K562 (cell line): ENCODE results near the gene AP4E1. TPM values are rescaled to one million over a fixed set of nuclear protein-coding genes. Genes with fewer than 3 reads are reported as not detected.

Source experiments
- ATAC-seq: fragments of 200-7000 bp; cut with Tn5 transposase; 3 replicates; pipeline ENCODE4 v1.9.1; 2020; ENCODE audit warnings: moderate library complexity
- BruUV-seq: library from RNA; stranded (reverse); fragments of 400-500 nt; replicated peaks from 2 replicates; lab custom pipeline; 2021; lab: Mats Ljungman, UMichigan
- CTCF ChIA-PET: fragments of 300-600 bp; formaldehyde crosslinking; extraction: SDS; loops from one replicate; lab custom pipeline; 2021; ENCODE audit warnings: low intra/inter-chr PET ratio; lab: Yijun Ruan, JAX
- POLR2A ChIA-PET: fragments of 300-600, 350-650 bp; sonication (Branson Sonifier 250); formaldehyde crosslinking; extraction: SDS; loops from one replicate; lab custom pipeline; 2021; ENCODE audit warnings: antibody characterized with exemption, inconsistent platforms; lab: Yijun Ruan, JAX
- DNase-seq, 4 experiments: peaks; one replicate each; pipeline versions ENCODE4 v3.0.0 to v3.0.0-alpha.2; 2011 to 2018; ENCODE audit warnings: low spot score in 3 of 4, mixed read lengths in 3 of 4; ENCODE audit errors: extremely low read depth in 1 of 4
- FAIRE-seq: peaks from 2 replicates; lab custom pipeline; 2011; peaks lifted over from hg19 to GRCh38; lab: Jason Lieb, UNC
- H2AFZ ChIP-seq: 2 replicates; pipeline ENCODE4 v1.6.0; 2011; ENCODE audit warnings: low read depth, low read length, control low read depth, inconsistent platforms
- H3K27ac ChIP-seq: fragments of 200-600 bp; 3 replicates; pipeline ENCODE4 v1.8.0; 2011; ENCODE audit warnings: low read depth, mild to moderate bottlenecking, control low read depth, inconsistent platforms, low read length, moderate library complexity, mixed read lengths; ENCODE audit errors: extremely low read depth
- H3K27me3 ChIP-seq, 2 experiments: fragments of 300-600 bp in 1 of 2; 2 replicates in 1 of 2; 3 replicates in 1 of 2; pipeline versions ENCODE4 v1.6.0 to v1.8.0; 2011; ENCODE audit warnings: inconsistent platforms in 2 of 2, low read length in 2 of 2, mild to moderate bottlenecking in 1 of 2, mixed read lengths in 1 of 2, moderate library complexity in 1 of 2; ENCODE audit not compliant: control insufficient read depth in 2 of 2, insufficient read depth in 2 of 2
- H3K36me3 ChIP-seq: fragments of 300-600 bp; 3 replicates; pipeline ENCODE4 v1.8.0; 2011; ENCODE audit warnings: mild to moderate bottlenecking, low read length, inconsistent platforms; ENCODE audit not compliant: control insufficient read depth, insufficient read depth
- H3K4me1 ChIP-seq, 2 experiments: fragments of 200-600 bp in 1 of 2; replicated peaks in 1 of 2; 2 replicates in 1 of 2; 3 replicates in 1 of 2; pipeline versions ENCODE4 v1.5.1 to v1.8.0; 2011; ENCODE audit warnings: inconsistent platforms in 2 of 2, low read length in 2 of 2, mild to moderate bottlenecking in 1 of 2, mixed read lengths in 1 of 2, moderate library complexity in 1 of 2; ENCODE audit not compliant: control insufficient read depth in 2 of 2, insufficient read depth in 2 of 2
- H3K4me2 ChIP-seq: 2 replicates; pipeline ENCODE4 v1.6.1; 2011; ENCODE audit warnings: low read length, control low read depth, inconsistent platforms, mixed read lengths; ENCODE audit not compliant: insufficient read depth
- H3K4me3 ChIP-seq: fragments of 200-600 bp; sonication (generic), shearing (Covaris generic); 2 replicates; pipeline ENCODE4 v1.5.1; 2016; ENCODE audit warnings: control low read depth, inconsistent platforms
- H3K79me2 ChIP-seq: fragments of 200-600 bp; 3 replicates; pipeline ENCODE4 v1.8.0; 2011; ENCODE audit warnings: low read length, inconsistent platforms; ENCODE audit not compliant: control insufficient read depth, insufficient read depth
- H3K9ac ChIP-seq, 2 experiments: 2 replicates each; pipeline versions ENCODE4 v1.6.0 to v1.6.1; 2011; ENCODE audit warnings: low read depth in 2 of 2, low read length in 2 of 2, control low read depth in 1 of 2, inconsistent platforms in 1 of 2, mild to moderate bottlenecking in 1 of 2, mixed read lengths in 1 of 2; ENCODE audit not compliant: insufficient read depth in 1 of 2
- H3K9me1 ChIP-seq: one replicate; pipeline ENCODE4 v1.6.0; 2011; ENCODE audit warnings: inconsistent platforms, mild to moderate bottlenecking, low read length, moderate library complexity; ENCODE audit not compliant: control insufficient read depth, insufficient read depth
- H3K9me3 ChIP-seq: replicated peaks from 2 replicates; pipeline ENCODE4 v1.5.1; 2011; ENCODE audit warnings: low read depth, low read length, inconsistent platforms; ENCODE audit not compliant: control insufficient read depth, insufficient read depth
- H4K20me1 ChIP-seq: replicated peaks from 2 replicates; pipeline ENCODE4 v1.6.1; 2011; ENCODE audit warnings: low read length, inconsistent platforms, mixed read lengths; ENCODE audit not compliant: control insufficient read depth, insufficient read depth
- FOSL1 ChIP-seq: fragments of 200-800 bp; sonication (Bioruptor generic); conservative IDR thresholded peaks from 2 replicates; pipeline ENCODE4 v1.6.1; 2016; ENCODE audit warnings: missing genetic modification characterization, missing compliant biosample characterization
- NEUROD1 ChIP-seq: fragments of 150-350 bp; IDR thresholded peaks from 2 replicates; pipeline ENCODE4 v1.6.1; 2014; ENCODE audit warnings: borderline replicate concordance, low read length, low read depth; ENCODE audit not compliant: partially characterized antibody
- PRMT5 ChIP-seq: sonication (generic); formaldehyde crosslinking; IDR thresholded peaks from 2 replicates; pipeline ENCODE4 v1.5.0; 2020; ENCODE audit warnings: missing genetic modification reagents
- RAD21 ChIP-seq, 2 experiments: fragments of 250-450 bp in 1 of 2; fragments of 450-650 bp in 1 of 2; sonication (Bioruptor Pico) in 1 of 2; formaldehyde crosslinking in 1 of 2; IDR thresholded peaks in 1 of 2; conservative IDR thresholded peaks in 1 of 2; 2 replicates each; pipeline versions ENCODE4 v1.4.0 to v1.8.0; 2020 to 2022; ENCODE audit warnings: mild to moderate bottlenecking in 2 of 2, moderate library complexity in 1 of 2
- RB1 ChIP-seq: fragments of 450-650 bp; IDR thresholded peaks from 2 replicates; pipeline ENCODE4 v1.6.1; 2017; ENCODE audit warnings: low read depth, mild to moderate bottlenecking
- SOX6 ChIP-seq: fragments of 450-650 bp; IDR thresholded peaks from 2 replicates; pipeline ENCODE4 v1.6.1; 2014; ENCODE audit warnings: mild to moderate bottlenecking
- TAL1 ChIP-seq: fragments of 450-650 bp; IDR thresholded peaks from 2 replicates; pipeline ENCODE4 v1.6.1; 2016; ENCODE audit warnings: mild to moderate bottlenecking
- TRIM28 ChIP-seq: fragments of 450-650 bp; IDR thresholded peaks from 2 replicates; pipeline ENCODE4 v1.6.1; 2017
- ZNF444 ChIP-seq: fragments of 250-450 bp; sonication (Bioruptor Pico); IDR thresholded peaks from 2 replicates; pipeline ENCODE4 v1.4.0; 2020; ENCODE audit warnings: mild to moderate bottlenecking, moderate library complexity
- ZNF75A ChIP-seq: fragments of 450-650 bp; formaldehyde crosslinking; IDR thresholded peaks from 2 replicates; pipeline ENCODE4 v1.4.0; 2020; ENCODE audit warnings: mild to moderate bottlenecking
- WGBS: fragments of 100-300 bp; shearing (Covaris generic); methylation state at CpG from one replicate; pipeline ENCODE4 v1.1.6; 2016; ENCODE audit warnings: low coverage, mixed read lengths; ENCODE audit not compliant: insufficient coverage; ENCODE audit errors: missing lambda C conversion rate; 5-methylcytosine and 5-hydroxymethylcytosine counted together
- in situ Hi-C: fragments of 300-500 bp; cut with MboI; formaldehyde crosslinking; loops from 4 replicates; pipeline ENCODE4 v1.15.0; 2018; ENCODE audit warnings: inconsistent platforms, mixed read lengths
- intact Hi-C: fragments of 100-400 bp; cut with micrococcal nuclease; formaldehyde crosslinking; loops from 2 replicates; pipeline ENCODE4 v1.14.2; 2022
- polyA plus RNA-seq, 8 experiments: library from polyadenylated mRNA; depleted of rRNA in 4 of 8; stranded (reverse) in 5 of 8; unstranded in 3 of 8; fragments of >200 nt; fragmentation: Nextera tagmentation in 2 of 8; fragmentation: Illumina TruSeq in 1 of 8; extraction: Ambion mirVana in 2 of 8; extraction: Trizol in 1 of 8; gene quantifications; 2 replicates each; pipeline versions ENCODE4 v1.2.1 to v1.2.3, GENCODE V29; 2011 to 2014; ENCODE audit warnings: inconsistent platforms in 1 of 8, missing spikeins in 1 of 8
- total RNA-seq, 7 experiments: library from RNA; depleted of rRNA in 6 of 7; stranded (reverse); fragments of >200 nt in 6 of 7; fragmentation: Illumina TruSeq in 2 of 7; extraction: Trizol in 2 of 7; gene quantifications; 2 replicates each; pipeline versions ENCODE4 v1.2.1 to v1.2.3, GENCODE V29; 2011 to 2021; ENCODE audit warnings: low replicate concordance in 1 of 7
- TF ChIP-seq, protein P1 (sequence below): fragments of 450-650 bp; conservative IDR thresholded peaks from 2 replicates; pipeline ENCODE4 v1.6.1; 2016; ENCODE audit warnings: missing genetic modification characterization, low read depth, mild to moderate bottlenecking, control low read depth, missing compliant biosample characterization

AP4E1 gene
- total and polyA plus RNA-seq, 9 of the 15 experiments (the other 6 are each of a cell fraction or from before 2014, with no cell fraction given): 1.3 to 11.5 (median 4.4) TPM

DNA sequence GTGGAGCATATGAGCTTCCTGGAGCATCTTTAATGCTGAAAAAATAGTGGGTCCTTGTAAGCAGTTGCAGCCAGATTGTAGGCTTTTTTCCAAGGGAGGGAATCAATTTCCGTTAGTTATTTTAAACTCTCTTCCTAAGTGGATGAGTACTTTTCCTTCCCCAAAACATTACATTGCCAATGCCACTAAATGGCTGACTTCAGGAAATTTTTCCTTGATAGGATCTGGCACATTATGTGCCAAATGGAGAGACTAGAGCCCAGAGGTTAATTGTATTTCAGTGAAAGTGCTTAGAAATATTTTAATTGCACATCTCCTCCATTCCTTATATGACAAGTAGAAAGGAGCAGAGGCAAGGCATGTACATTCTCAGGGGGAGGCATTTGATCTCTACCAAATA lies 102.7 kb downstream of the AP4E1 start:
- in situ Hi-C loops (no loop called here), intact Hi-C loops (no loop called here)
- Histone ChIP-seq H3K27me3 (no peaks in the 10 kb centered on the region), H3K9me3 (no peaks in the 10 kb centered on the region), H3K27ac (no peak overlapping the region), H3K9me1 (no peaks in the 10 kb centered on the region), H2AFZ (no peak overlapping the region), H3K9ac (no peak overlapping the region), H3K36me3 (no peaks in the 10 kb centered on the region), H3K4me1 (no peaks in the 10 kb centered on the region), H3K4me3 (no peak overlapping the region), H3K79me2 (no peaks in the 10 kb centered on the region), H3K4me2 (no peak overlapping the region), H4K20me1 (no peaks in the 10 kb centered on the region)
- no peak for FAIRE-seq
- 6% methylated on average over 1 of the region's 1 CpG for WGBS
- CTCF ChIA-PET: no interaction called here
- BruUV-seq: no TSS peak
- POLR2A ChIA-PET: interaction anchor here (0.6 kb wide), 1 partner anchor 103 kb away, joined by 3 read pairs; the partner anchor contains the start of gene AP4E1
- TF ChIP-seq TRIM28: no peak
- TF ChIP-seq NEUROD1: no peak
- no peak for ATAC-seq
- no peak for DNase-seq

DNA sequence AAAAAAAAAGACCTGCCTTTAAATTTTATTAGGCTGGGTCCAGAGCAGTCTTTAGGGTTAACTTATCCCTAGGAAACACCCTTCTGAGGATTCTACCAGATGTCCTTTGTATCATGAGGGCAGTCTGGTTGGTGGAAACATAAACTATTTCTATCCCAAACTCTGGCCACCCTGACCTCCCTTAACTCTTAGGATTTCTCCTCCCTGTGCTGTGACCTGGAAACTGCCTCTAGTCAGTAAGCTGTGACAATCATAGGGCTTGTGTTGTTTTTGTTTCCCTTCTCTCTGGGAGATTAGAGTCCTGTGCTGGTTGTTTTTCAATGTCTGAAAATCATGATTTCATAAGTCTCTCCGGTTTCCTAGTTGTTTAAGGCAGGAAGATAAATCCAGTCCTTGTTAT lies 108.1 kb downstream of the AP4E1 start:
- DNase-seq: no peak
- H3K4me1 ChIP-seq: no peaks in the 10 kb centered on the region
- FAIRE-seq: no peak
- no peak for ATAC-seq
- no peaks in the 10 kb centered on the region for H3K27me3 ChIP-seq
- ChIA-PET POLR2A (interaction anchor here (1.2 kb wide), 1 partner anchor 14 kb away, joined by 3 read pairs; no protein-coding TSS in a partner anchor), CTCF (no interaction called here)
- H4K20me1 ChIP-seq: no peaks in the 10 kb centered on the region
- intact Hi-C loops (no loop called here), in situ Hi-C loops (no loop called here)
- H3K4me2 ChIP-seq: no peak overlapping the region
- H3K27ac ChIP-seq: no peak overlapping the region
- WGBS: 0% methylated on average over 1 of the region's 1 CpG
- no TSS peak for BruUV-seq
- H3K9ac ChIP-seq: no peak overlapping the region
- no peaks in the 10 kb centered on the region for H3K9me3 ChIP-seq
- H3K79me2 ChIP-seq: no peaks in the 10 kb centered on the region
- H3K4me3 ChIP-seq: no peak overlapping the region
- H2AFZ ChIP-seq: no peak overlapping the region
- TF ChIP-seq ZNF444: no peak
- no peak for TF ChIP-seq RB1
- no peak for TF ChIP-seq SOX6
- TF ChIP-seq TAL1: no peak
- TF ChIP-seq, protein P1, sequence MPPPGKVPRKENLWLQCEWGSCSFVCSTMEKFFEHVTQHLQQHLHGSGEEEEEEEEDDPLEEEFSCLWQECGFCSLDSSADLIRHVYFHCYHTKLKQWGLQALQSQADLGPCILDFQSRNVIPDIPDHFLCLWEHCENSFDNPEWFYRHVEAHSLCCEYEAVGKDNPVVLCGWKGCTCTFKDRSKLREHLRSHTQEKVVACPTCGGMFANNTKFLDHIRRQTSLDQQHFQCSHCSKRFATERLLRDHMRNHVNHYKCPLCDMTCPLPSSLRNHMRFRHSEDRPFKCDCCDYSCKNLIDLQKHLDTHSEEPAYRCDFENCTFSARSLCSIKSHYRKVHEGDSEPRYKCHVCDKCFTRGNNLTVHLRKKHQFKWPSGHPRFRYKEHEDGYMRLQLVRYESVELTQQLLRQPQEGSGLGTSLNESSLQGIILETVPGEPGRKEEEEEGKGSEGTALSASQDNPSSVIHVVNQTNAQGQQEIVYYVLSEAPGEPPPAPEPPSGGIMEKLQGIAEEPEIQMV (tag): no peak
- TF ChIP-seq FOSL1 (tag): no peak
- no peak for TF ChIP-seq RAD21 (CRISPR knock-in tag; conservative IDR thresholded peaks at IDR 0.05 in 1 of 2, IDR thresholded peaks at IDR 0.05 in 1 of 2)
- TF ChIP-seq PRMT5 (CRISPR knock-in tag): no peak
- no peak for TF ChIP-seq ZNF75A (CRISPR knock-in tag)
- no peaks in the 10 kb centered on the region for H3K9me1 ChIP-seq
- no peaks in the 10 kb centered on the region for H3K36me3 ChIP-seq
